Measurements from ENCODE around the gene WBP1.

- TF ChIP-seq CTCF (conservative IDR thresholded peaks at IDR 0.05; ENCODE audit: low read length) = no peak
- TF ChIP-seq EZH2phosphoT487 (IDR thresholded peaks at IDR 0.05; ENCODE audit: borderline replicate concordance) = no peak
Observed at GRCh38 chr2:74417197-74417596, 41.0 kb upstream of the WBP1 start.
